ENCODE measurements around the gene PCDH10.

The PCDH10 gene

DNA sequence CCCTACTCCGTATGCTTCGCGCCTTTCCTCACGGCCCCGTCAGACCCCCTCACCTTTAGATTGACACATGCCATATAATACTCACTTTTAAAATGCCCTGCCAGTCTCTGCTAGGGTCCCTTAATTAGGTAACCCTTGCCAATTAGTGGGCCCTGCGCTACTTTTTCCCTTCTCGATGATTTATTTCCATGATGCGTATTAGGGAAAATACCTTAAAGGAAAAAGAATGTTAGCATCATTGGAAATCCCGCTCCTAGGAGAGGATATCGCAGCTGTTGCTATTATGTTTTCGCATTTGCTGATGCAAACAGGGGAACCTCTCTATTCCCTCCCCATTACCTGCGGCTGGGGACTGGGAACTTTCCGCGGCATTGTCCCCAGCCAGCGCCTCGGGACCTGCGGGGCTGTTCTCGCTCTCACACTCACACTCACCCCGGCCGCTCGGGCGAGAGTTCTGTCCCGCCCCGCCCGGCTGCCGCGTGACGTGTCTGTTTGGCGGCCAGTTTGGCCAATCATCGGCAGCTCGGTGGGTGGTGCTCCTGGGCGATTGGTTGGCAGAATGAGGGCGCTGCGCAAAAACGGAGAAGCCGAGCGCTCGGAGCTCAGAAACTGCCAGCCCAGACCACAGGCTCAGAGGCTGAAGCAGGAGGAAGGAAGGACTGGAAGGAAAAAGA lies at the start of gene PCDH10:
TSS of gene PCDH10 (plus strand) at position 605 of the 674 bp plus-strand sequence. CDS start 847 bp downstream, outside the sequence.
- peak; percentile 16 for DNase-seq

DNA sequence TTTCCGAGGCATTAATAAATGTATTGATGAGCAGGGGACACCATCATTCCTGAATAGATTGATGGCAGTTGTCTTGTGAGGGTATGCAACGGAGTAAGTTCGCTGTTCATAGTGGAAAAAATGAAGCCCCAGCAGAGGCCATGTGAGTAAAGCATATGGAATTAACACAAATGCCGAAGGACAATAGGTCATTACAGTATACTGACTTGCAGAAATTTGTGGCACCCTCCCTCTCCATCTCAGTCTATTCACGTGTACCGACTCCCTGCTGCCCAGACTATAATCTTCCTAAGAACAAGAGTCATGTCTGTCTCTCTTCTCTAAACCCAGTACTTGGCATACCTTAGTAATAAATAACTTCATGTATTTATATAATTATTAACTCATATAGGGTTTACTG lies 47.1 kb upstream of the PCDH10 start:
- no peak for DNase-seq

DNA sequence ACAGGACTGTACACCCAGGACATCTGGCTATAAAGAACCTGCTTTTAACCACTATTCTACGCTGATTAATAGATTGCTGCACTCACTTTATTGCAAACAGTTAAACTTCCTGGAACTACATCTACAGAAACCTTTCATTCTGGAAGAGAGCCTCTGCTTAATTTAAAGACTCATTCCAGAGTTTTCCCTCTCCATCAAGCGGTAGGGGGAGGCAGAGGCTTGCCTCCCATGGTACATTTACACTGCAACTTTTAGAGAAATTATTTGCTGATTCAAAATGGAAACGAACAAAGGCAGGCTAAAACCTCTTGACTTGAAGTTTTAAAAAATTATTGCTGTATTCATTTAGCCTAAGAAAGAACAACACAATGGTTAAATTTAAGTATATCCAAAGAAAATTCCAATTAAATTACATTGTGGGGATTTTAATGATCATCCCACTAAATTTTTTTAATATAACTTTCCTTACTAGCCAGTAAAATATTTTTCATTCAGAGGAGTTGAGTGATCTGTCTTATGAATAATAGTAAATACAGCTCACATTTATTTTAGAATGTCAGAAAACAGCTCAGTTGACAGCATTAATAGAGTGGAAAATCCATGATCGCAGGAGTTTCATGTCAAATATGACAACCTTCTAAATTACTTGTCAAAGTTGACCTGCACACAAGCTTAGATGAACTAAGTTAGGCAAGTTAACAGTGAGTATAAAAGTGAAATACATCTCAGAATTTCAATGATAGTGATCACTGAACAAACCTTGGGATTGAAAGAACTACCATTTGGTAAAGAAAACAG lies 46.3 kb upstream of the PCDH10 start:
- no peak for DNase-seq

GRCh38 chr4:133112641-133113040 lies 36.5 kb upstream of the PCDH10 start:
- DNase-seq = no peak

DNA sequence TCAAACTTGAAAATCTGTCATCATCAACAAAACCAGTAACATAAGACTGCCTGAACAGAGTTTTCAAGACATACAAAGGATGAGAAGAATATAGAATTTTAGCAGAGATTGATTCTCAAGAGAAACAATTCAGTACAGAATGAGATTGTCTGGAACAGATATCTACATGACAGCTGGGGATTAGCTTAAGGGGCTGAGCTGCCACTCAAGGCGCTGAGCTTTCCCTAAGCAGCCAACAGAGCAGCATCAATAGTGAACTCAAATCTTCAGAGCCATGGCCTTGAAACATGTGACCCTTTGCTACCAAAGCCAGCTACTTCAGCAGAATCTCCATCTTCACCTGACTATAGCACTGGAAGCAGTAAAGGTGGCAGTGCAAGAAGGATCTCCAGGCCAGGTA lies 24.3 kb upstream of the PCDH10 start:
- no peak for DNase-seq

DNA sequence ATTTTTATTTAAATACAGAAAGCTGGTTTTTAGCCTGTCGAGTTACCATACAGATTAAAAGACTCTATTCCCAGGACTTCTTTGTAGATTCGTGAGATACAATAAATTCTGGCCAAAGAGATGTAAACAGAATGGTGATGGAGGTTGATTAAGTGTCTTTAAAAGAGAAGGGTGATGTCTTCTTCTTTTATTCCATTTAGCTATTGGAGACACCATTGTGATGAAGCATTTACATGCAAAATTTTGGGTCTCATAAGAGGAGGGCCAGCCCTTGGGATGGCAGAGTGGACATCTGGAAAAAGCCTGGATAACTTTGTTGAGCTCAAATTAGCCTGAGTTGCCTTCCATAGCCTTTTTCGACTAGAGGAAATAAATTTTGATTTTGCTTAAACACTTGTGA lies 21.6 kb upstream of the PCDH10 start:
- no peak for DNase-seq

DNA sequence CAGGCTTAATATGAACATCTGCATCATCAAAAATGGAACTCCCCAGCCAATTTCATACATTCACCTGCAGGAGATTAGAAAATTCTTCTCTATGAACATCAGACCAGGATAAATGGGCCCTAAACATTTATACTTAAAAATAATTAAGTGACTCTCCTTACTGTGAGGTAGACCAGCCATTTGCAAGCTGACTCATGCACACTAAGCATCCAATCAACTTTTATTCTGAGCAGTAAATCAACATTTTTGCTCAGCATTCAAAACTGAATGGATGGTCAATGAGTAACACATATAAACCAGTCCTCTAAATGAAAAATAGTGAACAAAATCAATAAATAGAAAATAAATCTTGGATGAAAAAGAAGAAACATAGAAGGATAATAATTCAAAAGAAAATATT lies 19.9 kb upstream of the PCDH10 start:
- DNase-seq = no peak

DNA sequence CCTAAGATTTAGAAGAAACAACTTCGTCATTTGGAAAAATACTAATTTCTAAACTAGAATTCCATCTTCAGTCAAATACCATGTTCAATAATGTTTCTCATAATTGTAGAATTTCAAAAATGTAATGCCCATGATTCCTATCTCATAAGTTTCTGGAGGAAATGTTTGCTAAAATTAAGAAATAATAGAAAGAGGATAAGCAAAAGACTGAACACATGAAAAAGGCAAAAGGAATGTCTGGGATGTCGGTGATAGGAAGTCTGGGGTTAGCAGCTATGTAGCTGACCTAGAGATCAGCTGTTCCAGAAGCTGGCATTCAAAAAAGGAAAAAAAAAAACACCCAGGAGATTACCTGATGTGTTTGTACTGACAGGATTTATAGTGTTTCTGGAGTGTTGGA lies 18.9 kb upstream of the PCDH10 start:
- DNase-seq = no peak

DNA sequence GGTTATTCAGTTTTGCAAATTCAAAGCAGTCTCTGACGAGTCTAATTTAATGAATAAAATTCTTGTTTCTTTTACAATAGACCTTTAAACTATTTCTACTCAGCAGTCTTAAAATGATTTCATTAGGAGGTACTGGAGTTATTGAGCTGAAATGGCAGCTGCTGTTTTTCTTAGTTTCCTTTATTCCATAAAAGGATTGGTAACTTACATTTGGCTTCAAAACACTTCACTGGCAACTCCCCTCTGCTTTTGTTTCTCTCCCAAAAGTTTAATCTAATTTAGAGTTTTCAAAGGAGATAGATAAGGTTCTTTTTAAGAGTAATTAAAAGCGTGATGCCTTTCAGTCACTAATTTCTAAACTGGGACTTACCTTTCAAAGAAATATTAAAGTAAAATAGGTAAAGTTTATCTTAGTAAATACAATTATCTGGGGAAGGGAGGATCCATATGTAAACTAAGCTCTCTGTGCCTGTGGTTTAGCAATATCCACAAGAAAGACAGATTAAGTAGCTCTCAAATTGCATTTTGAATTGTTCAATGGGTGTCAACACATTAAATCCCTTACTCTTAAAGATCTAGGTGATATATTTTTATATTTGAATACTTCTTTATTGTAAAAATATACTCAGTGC lies 17.1 kb upstream of the PCDH10 start:
- no peak for DNase-seq

GRCh38 chr4:133136833-133137232 lies 12.3 kb upstream of the PCDH10 start:
- no peak for DNase-seq

- DNase-seq = no peak
These were observed 11.5 kb upstream of the PCDH10 start for GRCh38 chr4:133137571-133137970.

DNA sequence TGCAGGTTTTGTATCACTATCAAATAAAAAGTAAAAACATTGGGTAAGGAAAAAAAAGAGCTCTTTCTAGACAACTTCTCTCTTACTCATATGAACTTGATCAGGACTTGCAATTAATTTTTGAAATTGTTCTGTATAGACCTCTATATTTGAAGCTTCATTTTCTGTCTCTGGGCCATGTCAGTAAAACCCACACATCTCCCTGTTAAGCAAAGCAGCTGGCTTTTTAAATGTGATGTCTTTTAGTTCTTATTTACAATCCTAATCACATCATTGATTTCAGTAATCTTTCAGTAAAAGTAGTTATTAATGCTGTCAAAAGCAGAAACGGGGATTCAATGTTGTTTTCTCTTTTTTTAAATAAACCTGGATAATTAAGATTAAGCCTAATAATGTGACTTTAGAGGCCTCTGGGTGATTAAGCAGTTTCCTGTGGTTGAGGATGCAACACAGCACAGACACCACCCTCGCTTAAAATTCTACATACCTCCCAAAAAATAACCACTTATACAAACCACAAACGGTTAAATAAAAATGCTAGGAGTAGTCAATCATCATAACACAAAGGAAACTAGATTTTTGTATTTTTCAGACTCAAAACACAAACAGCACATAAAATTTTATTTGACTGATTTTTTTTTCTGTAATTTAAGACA lies 5.2 kb upstream of the PCDH10 start:
- DNase-seq = no peak

DNA sequence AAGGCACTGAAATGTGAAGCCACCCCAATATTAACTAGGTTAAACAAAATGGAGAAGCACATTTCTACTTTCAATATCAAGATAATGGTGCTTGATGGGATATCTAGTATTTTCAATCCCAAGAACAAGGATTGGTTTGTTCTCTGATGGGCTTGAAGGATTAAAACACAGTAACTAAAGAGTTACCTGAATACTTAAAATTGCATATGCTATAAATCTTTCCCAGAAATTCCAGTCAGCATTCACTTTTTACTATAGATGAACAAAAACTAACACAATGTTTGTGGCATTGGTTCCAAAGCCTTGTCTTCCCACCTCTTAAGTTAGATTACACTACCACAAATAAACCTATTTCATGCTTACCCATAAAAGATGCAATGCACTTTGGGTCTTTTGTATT lies 3.9 kb upstream of the PCDH10 start:
- DNase-seq = no peak

GRCh38 chr4:133145758-133146573 lies 3.1 kb upstream of the PCDH10 start:
- DNase-seq = no peak

DNA sequence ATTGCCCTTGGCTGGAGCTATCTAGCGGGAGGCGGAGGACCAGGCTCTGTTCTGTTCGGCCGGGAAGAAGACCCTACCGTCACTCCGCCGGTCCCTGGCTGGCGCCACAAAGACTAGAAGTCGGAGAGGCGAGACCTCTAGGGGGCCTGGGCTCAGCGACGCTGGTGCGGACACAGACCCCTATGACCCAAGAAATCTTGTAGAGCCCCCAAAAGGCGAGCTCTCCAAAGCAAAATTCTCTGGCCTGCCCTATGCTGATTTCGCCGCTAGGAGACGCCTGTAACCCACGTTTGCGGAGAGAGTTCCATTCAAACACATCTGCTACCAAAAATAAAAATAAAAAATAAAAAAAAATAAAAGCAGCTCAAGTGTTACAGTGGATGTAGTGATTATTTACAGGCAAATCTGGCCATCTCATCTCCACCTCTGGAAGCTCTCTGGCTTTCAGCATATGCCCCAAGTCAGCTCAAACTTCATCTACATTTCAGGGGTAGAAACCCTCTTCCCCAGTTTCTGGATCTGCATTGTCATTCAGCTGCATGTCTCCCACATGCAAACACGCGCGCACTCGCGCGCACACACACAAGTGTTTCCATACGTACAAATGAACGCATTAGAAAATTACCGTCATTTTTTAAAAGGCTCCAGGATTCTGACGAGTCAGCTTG lies 2.4 kb upstream of the PCDH10 start:
- no peak for DNase-seq

- no peak for DNase-seq
These were observed 1.7 kb upstream of the PCDH10 start for GRCh38 chr4:133147286-133147821.

DNA sequence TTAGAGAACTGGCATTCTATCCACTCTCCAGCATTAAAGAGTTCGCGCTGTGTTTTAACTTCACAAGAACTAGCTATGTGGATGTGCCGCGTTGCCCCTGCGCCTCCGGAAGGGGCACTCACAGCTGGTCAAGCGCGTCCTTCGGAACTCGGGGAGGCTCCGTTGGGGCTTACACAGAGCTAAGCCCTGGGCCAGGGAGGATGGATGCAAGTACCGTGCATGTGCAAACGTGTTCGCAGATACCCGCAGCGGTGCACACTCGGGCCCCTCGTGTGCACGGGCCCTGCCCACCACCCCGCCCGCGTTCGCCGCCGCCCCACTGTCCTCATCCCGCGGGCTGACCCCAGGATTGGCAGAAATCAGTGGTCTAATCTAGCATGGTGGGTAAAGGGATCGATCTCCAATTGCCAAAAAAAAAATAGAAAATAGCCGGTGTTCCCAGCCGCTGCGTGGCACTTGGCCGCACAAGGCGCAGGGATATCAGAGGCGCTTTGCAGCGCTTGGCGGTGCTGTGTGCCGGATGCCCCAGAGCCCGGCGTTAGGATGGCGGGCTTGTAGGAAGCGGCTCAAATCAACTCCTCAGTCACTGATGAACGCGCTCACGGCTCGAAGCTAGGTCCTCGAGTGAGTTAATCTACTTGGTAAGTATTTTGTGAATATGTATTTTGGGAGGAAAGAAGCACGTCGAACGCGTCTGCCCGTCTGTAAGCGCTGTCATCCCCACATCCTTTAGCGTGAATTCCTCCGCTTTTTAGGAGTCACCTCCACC lies 989 bp upstream of the PCDH10 start:
- no peak for DNase-seq

DNA sequence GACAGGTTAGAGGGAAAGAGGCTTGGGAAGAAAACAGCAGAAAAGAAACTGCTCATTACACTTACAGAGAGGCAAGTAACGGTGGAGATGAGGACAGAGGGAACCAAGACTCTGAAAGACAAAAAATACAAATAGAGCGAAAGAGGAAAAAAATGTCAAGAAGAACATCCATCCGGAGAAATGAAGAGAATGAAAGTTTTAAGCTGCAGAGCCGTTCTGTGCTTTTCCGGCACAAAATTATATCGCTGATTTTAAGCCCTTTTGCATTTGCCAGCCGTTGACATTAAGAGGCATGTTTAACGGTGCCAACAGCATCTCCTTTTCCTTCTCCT lies 236 bp downstream of the PCDH10 start:
- DNase-seq = no peak

DNA sequence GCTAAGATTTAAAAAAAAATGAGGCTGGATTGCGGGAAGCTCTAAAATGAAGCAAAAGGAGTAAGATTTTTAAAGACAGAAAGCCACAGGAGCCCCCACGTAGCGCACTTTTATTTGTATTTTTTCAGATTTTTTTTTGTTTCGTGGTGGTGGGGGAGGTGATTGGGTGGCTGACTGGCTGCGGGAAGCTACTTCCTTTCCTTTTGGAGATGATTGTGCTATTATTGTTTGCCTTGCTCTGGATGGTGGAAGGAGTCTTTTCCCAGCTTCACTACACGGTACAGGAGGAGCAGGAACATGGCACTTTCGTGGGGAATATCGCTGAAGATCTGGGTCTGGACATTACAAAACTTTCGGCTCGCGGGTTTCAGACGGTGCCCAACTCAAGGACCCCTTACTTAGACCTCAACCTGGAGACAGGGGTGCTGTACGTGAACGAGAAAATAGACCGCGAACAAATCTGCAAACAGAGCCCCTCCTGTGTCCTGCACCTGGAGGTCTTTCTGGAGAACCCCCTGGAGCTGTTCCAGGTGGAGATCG lies 908 bp downstream of the PCDH10 start:
- no peak for DNase-seq

- DNase-seq = no peak
These were observed 1.6 kb downstream of the PCDH10 start for GRCh38 chr4:133150486-133151340.

All from CD4-positive, alpha-beta T cell treated with Interleukin-10 for 1 hour (primary cell).